Endometrial microvascular endothelial cells (primary cell): ENCODE results near the gene KCNQ1. TPM values are rescaled to one million over a fixed set of nuclear protein-coding genes. Genes with fewer than 3 reads are reported as not detected.

Source experiments
- in situ Hi-C: cut with HindIII; loops from 2 replicates; pipeline ENCODE4 v1.10.0; 2017; ENCODE audit warnings: low sequenced_read_pairs, low pct_unique_long_range_greater_than_20kb; ENCODE audit errors: inconsistent ontology term
- total RNA-seq: library from RNA; depleted of rRNA; stranded (reverse); fragments of >200 nt; gene quantifications from one replicate; pipeline ENCODE4 v1.2.3, GENCODE V29; 2015; ENCODE audit errors: inconsistent ontology term

KCNQ1 gene
- total RNA-seq, 1 donor from 2014 or later = not detected

GRCh38 chr11:2882396-2883110, 437.7 kb downstream of the KCNQ1 start:
- in situ Hi-C loops = no loop called here

DNA sequence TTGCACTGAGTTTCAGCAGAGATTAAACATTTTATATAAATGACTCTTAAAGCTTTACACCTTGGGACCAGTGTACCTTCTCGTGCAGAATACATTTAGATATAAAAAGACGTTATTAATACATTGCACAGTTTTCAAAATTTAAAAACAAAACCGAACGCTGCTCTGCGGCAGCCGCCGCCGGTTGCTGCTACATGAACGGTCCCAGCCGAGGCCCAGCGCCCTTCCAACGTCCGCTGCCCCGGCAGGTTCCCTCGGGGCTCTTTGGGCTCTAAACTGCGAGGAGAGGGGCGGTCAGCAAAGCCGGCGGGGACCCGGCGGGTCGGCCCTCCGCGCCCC, 438.8 kb downstream of the KCNQ1 start:
- in situ Hi-C loops = no loop called here

- in situ Hi-C loops = no loop called here
Measured at GRCh38 chr11:2883979-2884815, 439.4 kb downstream of the KCNQ1 start.

DNA sequence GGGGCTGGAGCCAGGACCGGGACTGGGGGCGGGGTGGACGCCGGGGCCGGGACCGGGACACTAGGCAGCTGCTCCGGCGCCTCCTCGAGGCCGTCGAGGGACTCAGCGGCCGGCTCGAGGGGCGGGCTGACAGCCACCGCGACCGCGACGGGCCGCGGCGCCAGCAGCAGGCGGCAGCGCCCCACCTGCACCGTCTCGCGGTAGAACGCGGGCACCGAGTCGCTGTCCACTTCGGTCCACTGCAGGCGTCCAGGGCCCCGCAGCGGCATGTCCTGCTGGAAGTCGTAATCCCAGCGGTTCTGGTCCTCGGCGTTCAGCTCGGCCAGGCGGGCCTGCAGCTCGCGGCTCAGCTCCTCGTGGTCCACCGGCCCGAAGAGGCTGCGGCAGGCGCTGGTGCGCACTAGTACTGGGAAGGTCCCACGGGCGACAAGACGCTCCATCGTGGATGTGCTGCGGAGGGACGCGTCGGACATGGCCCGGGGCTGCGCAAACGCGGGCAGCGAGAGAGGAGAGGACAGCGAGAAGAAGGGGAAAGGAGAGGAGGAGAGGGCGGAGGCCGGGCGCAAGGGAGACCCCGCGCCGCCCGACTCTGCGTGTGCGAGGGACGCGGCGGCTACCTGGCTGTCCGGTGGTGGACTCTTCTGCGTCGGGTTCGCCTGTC, 440.3 kb downstream of the KCNQ1 start:
- in situ Hi-C loops = no loop called here

- in situ Hi-C loops = no loop called here
Measured at GRCh38 chr11:2885678-2886081, 440.9 kb downstream of the KCNQ1 start, which contains the start of gene CDKN1C. CDKN1C (minus strand) TSS chr11:2885775; CDS start chr11:2885456, 319 bp downstream.

- in situ Hi-C loops = no loop called here
Measured at GRCh38 chr11:2886191-2886894, 441.5 kb downstream of the KCNQ1 start.

DNA sequence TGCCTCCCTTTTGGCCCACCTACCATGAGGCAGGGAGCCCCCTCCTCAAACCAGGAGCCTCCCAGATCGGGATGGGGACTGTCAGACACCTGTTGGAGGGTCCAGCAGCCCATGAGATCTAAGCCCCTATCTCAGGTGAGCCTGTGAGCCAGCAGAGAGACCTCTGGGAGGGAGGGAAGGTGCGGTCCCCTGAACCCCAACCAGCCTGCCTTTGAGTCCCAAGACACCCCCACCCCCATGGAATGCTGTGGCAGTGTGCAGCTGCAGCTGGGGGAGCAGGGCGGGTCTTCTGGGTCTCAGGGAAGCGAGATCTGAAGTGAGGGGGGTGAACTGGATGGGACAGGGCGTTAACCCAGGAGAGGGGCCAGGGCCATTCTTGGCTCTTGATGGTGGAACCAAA, 442.1 kb downstream of the KCNQ1 start:
- in situ Hi-C loops = no loop called here

DNA sequence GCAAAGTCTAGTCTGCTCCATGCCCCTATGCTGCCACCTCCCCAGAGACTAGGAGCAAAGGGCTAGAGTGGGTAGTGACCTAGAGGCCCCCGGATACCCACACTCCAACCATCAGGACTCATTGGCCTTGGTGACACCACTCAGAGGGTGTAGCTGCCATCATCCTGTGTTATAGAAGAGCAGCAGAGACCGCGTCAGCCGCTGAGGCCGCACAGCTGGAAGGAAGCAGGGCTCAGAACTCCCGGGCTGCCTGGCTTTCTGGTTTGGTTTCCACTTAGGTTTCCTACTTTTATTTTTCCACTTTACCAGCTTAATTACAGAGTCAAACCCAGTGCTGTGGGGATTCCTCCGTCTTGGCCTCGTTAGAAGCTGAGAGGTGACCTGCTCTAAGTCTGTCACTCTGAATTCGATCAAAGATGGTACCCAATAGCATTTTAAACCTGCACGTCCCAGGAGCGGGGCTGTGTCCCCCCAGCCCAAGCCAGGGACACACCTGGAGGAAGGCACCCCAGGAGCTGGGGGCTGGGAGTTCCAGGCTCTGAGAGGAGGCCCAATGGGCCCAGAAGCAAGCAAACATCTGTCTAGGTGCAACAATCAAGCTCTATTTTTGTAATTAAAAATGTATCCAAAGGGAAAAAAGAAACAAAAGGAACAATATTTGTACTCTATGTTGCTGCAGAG, 442.8 kb downstream of the KCNQ1 start:
- in situ Hi-C loops = no loop called here

GRCh38 chr11:2888266-2888968, 443.6 kb downstream of the KCNQ1 start:
- in situ Hi-C loops = no loop called here

- in situ Hi-C loops = no loop called here
Measured at GRCh38 chr11:2889362-2890273, 444.8 kb downstream of the KCNQ1 start.

DNA sequence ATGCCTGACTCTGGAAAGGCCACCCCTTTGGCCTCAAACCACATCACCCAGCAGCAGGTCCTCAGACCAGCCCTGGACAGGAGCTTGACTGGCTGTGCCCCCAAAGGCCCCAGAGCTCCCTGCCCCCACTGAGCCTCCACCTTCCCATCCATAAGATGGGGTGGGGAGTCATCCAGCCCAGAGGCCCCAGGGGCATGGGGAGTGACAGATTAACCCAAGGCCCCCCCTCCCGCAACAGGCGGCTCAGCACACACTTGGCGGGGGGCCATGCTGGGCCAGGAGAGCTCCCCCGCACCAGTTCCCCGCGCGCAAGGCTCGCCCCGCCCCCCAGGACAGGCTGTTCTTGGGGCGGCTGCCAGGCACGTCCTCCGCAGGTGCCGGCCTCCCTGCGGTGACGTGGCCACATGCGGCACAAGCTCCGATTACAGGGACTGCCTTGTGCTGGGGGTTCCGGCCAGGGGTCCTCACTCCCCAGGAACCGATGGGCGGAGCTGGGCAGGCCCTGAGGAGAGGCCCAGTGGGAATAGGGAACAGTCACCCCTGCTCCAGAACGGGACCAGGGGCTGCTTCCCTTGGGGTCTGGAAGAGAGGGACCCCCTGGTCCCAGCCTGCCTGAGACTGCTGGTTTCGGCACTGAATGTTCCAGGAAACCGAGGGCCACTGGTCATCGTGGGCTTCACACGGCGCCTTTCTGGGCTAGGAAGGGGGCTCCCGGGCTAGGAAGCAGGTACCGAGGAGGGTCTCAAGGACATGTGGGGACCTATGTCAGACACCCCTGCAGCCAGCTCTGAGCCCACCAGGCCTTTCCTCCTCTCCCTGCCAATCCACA, 445.9 kb downstream of the KCNQ1 start:
- in situ Hi-C loops = no loop called here

DNA sequence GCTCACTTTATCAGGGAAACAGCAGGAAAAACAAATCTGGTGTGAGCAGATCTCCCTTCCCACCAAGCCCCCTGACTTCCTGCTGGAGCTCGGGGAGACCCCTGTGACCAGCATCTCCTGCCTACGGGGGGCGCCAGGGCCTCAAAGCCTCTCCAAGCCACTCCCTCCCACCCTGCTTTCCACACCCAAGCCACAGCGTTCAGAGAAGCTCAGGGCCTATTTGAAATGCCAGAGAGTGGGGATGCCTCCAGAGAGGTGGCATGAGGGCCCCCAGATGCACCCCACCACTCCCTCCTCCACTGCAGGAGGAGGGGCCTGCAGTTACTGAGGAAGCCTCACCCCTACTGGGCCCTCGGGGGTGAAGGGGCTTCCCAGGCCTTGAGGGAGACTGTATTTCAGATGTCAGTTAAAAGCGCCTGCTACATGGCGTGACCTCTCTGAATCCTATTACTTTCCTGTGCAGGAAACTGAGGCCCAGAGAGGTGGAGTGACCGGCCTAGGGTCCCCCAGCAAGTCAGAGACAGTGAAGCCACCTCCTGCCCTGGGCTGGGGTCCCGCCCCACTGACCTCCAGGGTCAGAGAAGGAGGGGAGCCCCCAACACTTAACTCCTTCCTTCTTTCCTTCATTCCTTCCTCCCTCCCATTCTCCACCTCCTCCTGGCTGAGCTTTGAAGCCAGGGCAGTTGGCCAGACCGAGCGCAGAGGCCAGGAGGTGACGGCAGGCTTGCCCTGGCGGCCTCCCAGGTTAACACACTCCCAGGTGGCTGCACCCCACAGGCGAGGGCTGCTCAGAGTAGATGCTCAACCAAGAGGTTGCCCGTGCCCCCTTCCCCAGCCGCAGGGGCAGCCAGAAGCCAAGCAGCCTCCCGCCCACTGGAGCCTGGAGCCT, 446.8 kb downstream of the KCNQ1 start:
- in situ Hi-C loops = no loop called here

DNA sequence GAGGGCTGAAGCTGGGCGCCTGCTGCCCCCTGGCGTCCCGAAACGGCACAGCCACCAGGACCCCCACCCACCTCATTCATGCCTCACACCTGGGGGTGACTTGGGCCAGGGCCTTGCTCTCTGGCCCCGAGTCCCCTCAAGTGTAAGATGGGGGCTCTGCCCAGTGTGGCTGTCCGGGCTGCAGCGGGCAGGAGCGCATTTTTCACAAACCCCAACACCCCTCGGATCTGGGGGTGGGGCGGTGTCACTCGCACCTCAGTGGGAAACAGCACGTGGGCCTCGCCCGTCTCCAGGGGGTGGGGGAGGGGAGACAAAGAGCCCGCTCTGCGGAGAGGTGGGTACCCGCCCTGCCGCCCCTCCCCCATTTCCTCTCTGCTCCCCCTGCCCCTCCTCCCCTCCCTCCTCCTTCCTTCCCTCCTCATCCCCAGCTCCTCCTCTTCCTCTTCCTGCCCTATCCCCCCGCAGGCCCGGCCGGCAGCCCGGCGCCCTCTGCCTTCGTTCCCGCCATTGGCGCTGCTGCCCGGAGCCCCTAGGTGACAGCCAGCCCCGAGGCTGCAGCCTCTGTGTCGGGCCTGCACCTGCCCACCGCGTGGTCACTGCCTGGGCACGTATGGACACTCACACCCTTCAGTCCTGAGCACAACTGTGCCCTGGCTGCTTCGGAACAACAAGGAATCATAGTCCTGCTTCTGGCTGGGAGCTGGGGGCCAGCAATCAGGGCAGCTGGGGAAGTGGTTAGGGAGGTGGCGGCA, 447.6 kb downstream of the KCNQ1 start:
- in situ Hi-C loops = no loop called here

DNA sequence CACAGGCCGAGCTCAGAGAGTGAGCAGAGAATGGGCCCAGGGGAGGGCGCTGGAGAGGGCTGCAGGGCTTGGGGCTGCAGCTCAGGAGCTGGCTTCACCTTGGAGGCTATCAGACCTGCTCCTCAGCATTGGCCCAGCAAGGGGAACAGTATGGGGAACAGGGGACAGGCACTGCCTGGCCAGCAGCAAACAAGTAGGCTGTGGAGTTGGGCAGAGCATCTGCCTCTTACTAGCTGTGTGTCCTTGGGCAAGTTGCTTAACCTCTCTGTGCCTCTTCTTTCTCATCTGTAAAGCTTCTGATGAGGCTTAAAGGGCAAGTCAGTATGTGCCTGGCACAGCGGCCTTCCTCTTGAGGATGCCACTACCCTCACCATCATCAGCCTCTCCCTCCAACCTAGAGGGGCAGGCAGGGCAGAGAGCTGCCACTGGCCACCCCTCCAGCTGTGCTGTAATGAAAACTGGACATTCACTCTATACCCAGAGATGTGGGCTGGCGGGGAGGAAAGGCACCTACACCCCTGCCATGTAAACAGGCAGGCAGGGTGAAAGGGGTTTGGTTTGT, 448.2 kb downstream of the KCNQ1 start:
- in situ Hi-C loops = no loop called here
